Measurements from ENCODE around the gene PBX4. TPM values are rescaled to one million over a fixed set of nuclear protein-coding genes. Genes with fewer than 3 reads are reported as not detected.

The PBX4 gene
- total and polyA plus RNA-seq, 2 experiments from 2014 or later = 3.2 to 4.3 TPM

DNA sequence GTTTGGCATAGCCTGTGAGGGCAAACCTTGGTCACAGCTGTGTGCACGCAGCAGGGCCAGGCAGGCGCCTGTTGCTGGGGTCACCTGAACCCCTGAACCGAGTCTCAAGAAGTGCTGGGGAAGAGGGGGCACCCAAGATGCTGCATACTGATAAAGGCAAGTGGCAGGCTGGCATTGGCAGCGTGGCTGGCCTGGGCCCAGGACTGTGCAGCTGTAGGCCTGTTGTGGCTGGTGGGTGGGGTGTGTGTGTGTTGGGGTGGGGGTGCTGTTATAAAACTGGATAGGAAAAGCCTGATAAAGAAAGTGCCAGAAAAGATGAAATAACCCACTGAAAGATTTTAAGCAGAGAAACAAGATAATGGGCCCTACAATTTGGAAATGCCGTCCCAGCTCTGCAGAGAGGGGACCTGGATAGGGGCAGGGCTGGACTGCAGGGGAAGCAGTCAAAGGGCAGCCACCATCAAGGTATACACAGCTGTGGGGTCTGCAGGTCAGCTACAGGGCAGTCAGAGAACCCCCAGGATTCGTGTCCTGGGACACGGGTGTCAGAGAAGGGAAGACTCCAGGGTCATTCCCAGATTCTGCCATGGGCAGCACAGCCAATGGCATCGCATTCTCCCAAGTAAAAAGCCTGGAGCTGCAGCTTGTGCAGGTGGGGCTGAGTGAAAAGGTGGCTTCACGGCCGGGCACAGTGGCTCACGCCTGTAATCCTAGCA, 47.3 kb downstream of the PBX4 start:
- WGBS (ENCODE audit: low lambda C conversion rate, missing lambda C conversion rate) = 93% methylated on average over 11 of the region's 11 CpGs
- Histone ChIP-seq H3K4me1 (ENCODE audit: insufficient read depth) (no peaks in the 10 kb centered on the region), H4K20me1 (ENCODE audit: insufficient read depth, poor library complexity, severe bottlenecking) (no peaks in the 10 kb centered on the region), H3K27me3 (no peaks in the 10 kb centered on the region), H3K27ac (no peak overlapping the region), H3K9me3 (ENCODE audit: low read depth) (no peaks in the 10 kb centered on the region), H2AFZ (no peak overlapping the region), H3K36me3 (replicated peaks; ENCODE audit: insufficient read depth, low read depth) (no peaks in the 10 kb centered on the region), H3K9me2 (replicated peaks; ENCODE audit: insufficient read depth) (no peaks in the 10 kb centered on the region), H3K4me2 (no peak overlapping the region), H3K4me3 (no peak overlapping the region), H3K79me2 (no peaks in the 10 kb centered on the region)
- no peak for DNase-seq (ENCODE audit: low spot score)
- TF ChIP-seq EZH2 (IDR thresholded peaks at IDR 0.05; ENCODE audit: borderline replicate concordance) (no peak), EZH2phosphoT487 (IDR thresholded peaks at IDR 0.05; ENCODE audit: low read depth, severe bottlenecking, unreplicated experiment) (no peak)
- TF ChIP-seq, protein P1, sequence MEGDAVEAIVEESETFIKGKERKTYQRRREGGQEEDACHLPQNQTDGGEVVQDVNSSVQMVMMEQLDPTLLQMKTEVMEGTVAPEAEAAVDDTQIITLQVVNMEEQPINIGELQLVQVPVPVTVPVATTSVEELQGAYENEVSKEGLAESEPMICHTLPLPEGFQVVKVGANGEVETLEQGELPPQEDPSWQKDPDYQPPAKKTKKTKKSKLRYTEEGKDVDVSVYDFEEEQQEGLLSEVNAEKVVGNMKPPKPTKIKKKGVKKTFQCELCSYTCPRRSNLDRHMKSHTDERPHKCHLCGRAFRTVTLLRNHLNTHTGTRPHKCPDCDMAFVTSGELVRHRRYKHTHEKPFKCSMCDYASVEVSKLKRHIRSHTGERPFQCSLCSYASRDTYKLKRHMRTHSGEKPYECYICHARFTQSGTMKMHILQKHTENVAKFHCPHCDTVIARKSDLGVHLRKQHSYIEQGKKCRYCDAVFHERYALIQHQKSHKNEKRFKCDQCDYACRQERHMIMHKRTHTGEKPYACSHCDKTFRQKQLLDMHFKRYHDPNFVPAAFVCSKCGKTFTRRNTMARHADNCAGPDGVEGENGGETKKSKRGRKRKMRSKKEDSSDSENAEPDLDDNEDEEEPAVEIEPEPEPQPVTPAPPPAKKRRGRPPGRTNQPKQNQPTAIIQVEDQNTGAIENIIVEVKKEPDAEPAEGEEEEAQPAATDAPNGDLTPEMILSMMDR (IDR thresholded peaks at IDR 0.05; ENCODE audit: poor library complexity) = no peak

DNA sequence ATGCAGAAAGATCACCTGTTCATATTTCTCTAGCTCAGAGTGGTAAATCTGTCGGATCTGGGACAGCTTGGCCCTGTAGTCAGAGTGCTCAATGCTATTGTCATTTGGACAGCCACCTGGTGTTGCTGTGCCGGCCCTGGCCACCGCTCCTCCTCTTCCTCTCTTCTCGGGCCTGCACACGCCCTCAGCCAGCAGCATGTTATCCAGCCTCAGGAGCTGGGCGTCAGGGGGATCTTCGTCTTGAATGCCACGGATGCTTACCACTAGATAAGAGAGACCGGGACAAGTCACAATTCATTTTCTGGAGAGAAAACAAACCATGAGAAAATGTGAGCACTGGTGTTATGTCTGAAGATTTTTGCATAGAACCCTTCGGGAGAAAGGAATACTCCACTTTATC, 47.9 kb downstream of the PBX4 start:
- TF ChIP-seq EZH2 (IDR thresholded peaks at IDR 0.05; ENCODE audit: borderline replicate concordance) = no peak
- TF ChIP-seq, protein P1 (IDR thresholded peaks at IDR 0.05; ENCODE audit: poor library complexity) = no peak
- no peak for TF ChIP-seq EZH2phosphoT487 (IDR thresholded peaks at IDR 0.05; ENCODE audit: low read depth, severe bottlenecking, unreplicated experiment)
- H3K79me2 ChIP-seq = no peaks in the 10 kb centered on the region
- H2AFZ ChIP-seq = no peak overlapping the region
- H3K9me2 ChIP-seq (replicated peaks; ENCODE audit: insufficient read depth) = no peaks in the 10 kb centered on the region
- no peak overlapping the region for H3K27ac ChIP-seq
- no peaks in the 10 kb centered on the region for H3K4me1 ChIP-seq (ENCODE audit: insufficient read depth)
- no peaks in the 10 kb centered on the region for H3K36me3 ChIP-seq (replicated peaks; ENCODE audit: insufficient read depth, low read depth)
- H3K9me3 ChIP-seq (ENCODE audit: low read depth) = no peaks in the 10 kb centered on the region
- DNase-seq (ENCODE audit: low spot score) = no peak
- no peaks in the 10 kb centered on the region for H3K27me3 ChIP-seq
- no peaks in the 10 kb centered on the region for H4K20me1 ChIP-seq (ENCODE audit: insufficient read depth, poor library complexity, severe bottlenecking)
- WGBS (ENCODE audit: low lambda C conversion rate, missing lambda C conversion rate) = 77% methylated on average over 10 of the region's 10 CpGs
- no peak overlapping the region for H3K4me3 ChIP-seq
- H3K4me2 ChIP-seq = no peak overlapping the region

DNA sequence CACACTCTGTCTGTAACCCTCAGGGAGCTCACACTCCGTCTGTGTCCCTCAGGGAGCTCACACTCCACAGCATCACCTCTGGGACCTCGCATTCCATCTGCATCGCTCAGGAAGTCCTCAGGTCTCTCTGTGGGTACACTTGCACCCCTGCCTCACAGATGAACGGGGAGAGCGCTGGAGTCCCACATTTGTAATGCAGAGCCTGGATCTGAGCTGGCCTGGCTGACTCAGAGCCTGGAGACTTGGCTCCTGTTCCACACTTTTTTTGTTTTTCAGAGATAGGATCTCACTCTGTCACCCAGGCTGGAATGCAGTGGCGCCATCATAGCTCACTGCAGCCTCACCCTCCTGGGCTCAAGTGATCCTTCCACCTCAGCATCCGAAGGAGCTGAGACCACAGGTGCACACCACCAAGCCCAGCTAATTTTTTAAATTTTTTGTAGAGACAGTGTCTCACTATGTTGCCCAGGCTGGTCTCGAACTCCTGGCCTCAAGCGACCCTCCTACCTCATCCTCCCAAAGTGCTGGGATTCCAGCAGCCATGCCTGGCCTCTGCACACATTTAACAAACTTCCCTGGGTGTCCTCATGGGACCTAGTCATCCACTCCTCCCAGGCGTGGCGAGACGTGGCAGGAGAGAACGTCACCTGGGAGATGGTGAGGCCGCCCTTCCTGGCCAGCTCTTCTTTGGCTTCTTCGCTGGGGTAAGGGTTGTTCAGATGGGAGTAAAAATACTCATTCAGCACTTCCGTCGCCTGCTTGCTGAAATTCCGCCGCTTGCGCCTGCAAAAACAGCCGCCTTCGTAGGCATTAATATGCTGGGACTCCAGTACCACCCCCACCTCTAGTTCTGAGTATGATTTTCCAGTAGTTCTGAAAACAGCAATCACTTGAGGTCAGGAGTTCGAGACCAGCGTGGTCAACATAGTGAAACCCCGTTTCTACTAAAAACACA, 49.4 kb downstream of the PBX4 start:
- Histone ChIP-seq H3K4me2 (no peak overlapping the region), H3K4me3 (no peak overlapping the region), H4K20me1 (ENCODE audit: insufficient read depth, poor library complexity, severe bottlenecking) (no peaks in the 10 kb centered on the region), H3K9me3 (ENCODE audit: low read depth) (no peaks in the 10 kb centered on the region), H3K4me1 (ENCODE audit: insufficient read depth) (no peaks in the 10 kb centered on the region), H2AFZ (no peak overlapping the region), H3K36me3 (replicated peaks; ENCODE audit: insufficient read depth, low read depth) (no peaks in the 10 kb centered on the region), H3K27me3 (no peaks in the 10 kb centered on the region), H3K27ac (no peak overlapping the region), H3K79me2 (no peaks in the 10 kb centered on the region), H3K9me2 (replicated peaks; ENCODE audit: insufficient read depth) (no peaks in the 10 kb centered on the region)
- DNase-seq (ENCODE audit: low spot score) = no peak
- WGBS (ENCODE audit: low lambda C conversion rate, missing lambda C conversion rate) = 93% methylated on average over 25 of the region's 25 CpGs
- TF ChIP-seq EZH2 (IDR thresholded peaks at IDR 0.05; ENCODE audit: borderline replicate concordance) (no peak), EZH2phosphoT487 (IDR thresholded peaks at IDR 0.05; ENCODE audit: low read depth, severe bottlenecking, unreplicated experiment) (no peak)
- TF ChIP-seq, protein P1 (IDR thresholded peaks at IDR 0.05; ENCODE audit: poor library complexity) = no peak

Data from hepatocyte (in vitro differentiated cells).